Calu3 (cell line): ENCODE results near the gene NCS1. TPM values are rescaled to one million over a fixed set of nuclear protein-coding genes. Genes with fewer than 3 reads are reported as not detected.
"Not testable (repeated sequence)": the region's sequence is repeated elsewhere in the genome, so short reads cannot be mapped to it uniquely, and the experiment has no call there.

Experiments
- BruUV-seq: library from RNA; stranded (reverse); fragments of 400-500 nt; replicated peaks from 2 replicates; lab custom pipeline; 2021; lab: Mats Ljungman, UMichigan
- CTCF ChIA-PET: fragments of 300-600 bp; sonication (Branson Sonifier 250); formaldehyde crosslinking; loops from one replicate; lab custom pipeline; 2022; ENCODE audit warnings: antibody characterized with exemption; lab: Charles Lee
- DNase-seq: peaks from one replicate; pipeline ENCODE4 v3.0.0; 2022
- H3K27ac Mint-ChIP-seq: one replicate; pipeline ENCODE4 v1.8.0; 2022; ENCODE audit warnings: mixed read lengths; ENCODE audit not compliant: unreplicated experiment
- H3K27me3 Mint-ChIP-seq: one replicate; pipeline ENCODE4 v1.8.0; 2022; ENCODE audit warnings: mixed read lengths; ENCODE audit not compliant: unreplicated experiment
- H3K36me3 Mint-ChIP-seq: one replicate; pipeline ENCODE4 v1.8.0; 2022; ENCODE audit warnings: mild to moderate bottlenecking, moderate library complexity, mixed read lengths; ENCODE audit not compliant: insufficient read depth, unreplicated experiment
- H3K4me1 Mint-ChIP-seq: one replicate; pipeline ENCODE4 v1.8.0; 2022; ENCODE audit warnings: mild to moderate bottlenecking, low read depth, mixed read lengths; ENCODE audit not compliant: unreplicated experiment
- H3K4me3 Mint-ChIP-seq: one replicate; pipeline ENCODE4 v1.8.0; 2022; ENCODE audit warnings: mild to moderate bottlenecking, low read depth, moderate library complexity, mixed read lengths; ENCODE audit not compliant: unreplicated experiment
- H3K9me3 Mint-ChIP-seq: one replicate; pipeline ENCODE4 v1.8.0; 2022; ENCODE audit warnings: low read depth, mixed read lengths; ENCODE audit not compliant: unreplicated experiment
- CTCF ChIP-seq: fragments of 200-600 bp; IDR thresholded peaks from one replicate; pipeline ENCODE4 v1.8.0; 2022; ENCODE audit warnings: antibody characterized with exemption; ENCODE audit not compliant: unreplicated experiment
- intact Hi-C: fragments of 100-400 bp; cut with micrococcal nuclease; formaldehyde crosslinking; loops from one replicate; pipeline ENCODE4 v1.10.0; 2022; ENCODE audit not compliant: unreplicated experiment
- total RNA-seq: library from RNA; stranded (reverse); gene quantifications from 2 replicates; pipeline ENCODE4 v1.2.3, GENCODE V29; 2022

The NCS1 gene
- total RNA-seq, 1 experiment from 2014 or later, result 16.1 TPM

GRCh38 chr9:130271473-130271872 lies 99.3 kb downstream of the NCS1 start:
- Mint-ChIP-seq H3K27ac (no peak overlapping the region), H3K9me3 (no peaks in the 10 kb centered on the region), H3K4me3 (no peak overlapping the region), H3K36me3 (no peaks in the 10 kb centered on the region), H3K4me1 (no peaks in the 10 kb centered on the region), H3K27me3 (peaks cover 24% of the 10 kb centered on the region)
- DNase-seq, result no peak
- BruUV-seq, result no TSS peak
- TF ChIP-seq CTCF, result no peak
- intact Hi-C loops, result no loop called here
- CTCF ChIA-PET, result no interaction called here

- H3K9me3 Mint-ChIP-seq, result no peaks in the 10 kb centered on the region
- no peak overlapping the region for H3K27ac Mint-ChIP-seq
- CTCF ChIA-PET, result no interaction called here
- no peak overlapping the region for H3K4me3 Mint-ChIP-seq
- no peak for DNase-seq
- H3K4me1 Mint-ChIP-seq, result no peaks in the 10 kb centered on the region
- no peak for TF ChIP-seq CTCF
- no peaks in the 10 kb centered on the region for H3K36me3 Mint-ChIP-seq
- peaks cover 8% of the 10 kb centered on the region for H3K27me3 Mint-ChIP-seq
- BruUV-seq, result no TSS peak
- intact Hi-C loops, result no loop called here
These were observed 103.0 kb downstream of the NCS1 start for GRCh38 chr9:130275156-130275555.

GRCh38 chr9:130276121-130276520 lies 103.9 kb downstream of the NCS1 start:
- H3K4me3 Mint-ChIP-seq, result no peak overlapping the region
- CTCF ChIA-PET, result no interaction called here

GRCh38 chr9:130276955-130277354 lies 104.8 kb downstream of the NCS1 start:
- Mint-ChIP-seq H3K27me3 (peaks cover 13% of the 10 kb centered on the region), H3K4me1 (peaks cover 2% of the 10 kb centered on the region), H3K27ac (no peak overlapping the region), H3K4me3 (no peak overlapping the region), H3K9me3 (no peaks in the 10 kb centered on the region), H3K36me3 (no peaks in the 10 kb centered on the region)
- CTCF ChIA-PET, result no interaction called here
- no peak for TF ChIP-seq CTCF
- intact Hi-C loops, result no loop called here
- DNase-seq, result no peak
- no TSS peak for BruUV-seq

More at GRCh38 chr9:130276121-130276520, 103.9 kb downstream of the NCS1 start:
- no TSS peak for BruUV-seq
- TF ChIP-seq CTCF, result no peak
- intact Hi-C loops, result no loop called here
- no peaks in the 10 kb centered on the region for H3K36me3 Mint-ChIP-seq
- peaks cover 8% of the 10 kb centered on the region for H3K27me3 Mint-ChIP-seq
- DNase-seq, result peak; percentile 13
- no peaks in the 10 kb centered on the region for H3K4me1 Mint-ChIP-seq
- no peaks in the 10 kb centered on the region for H3K9me3 Mint-ChIP-seq
- no peak overlapping the region for H3K27ac Mint-ChIP-seq

- intact Hi-C loops, H3K4me1 Mint-ChIP-seq, H3K9me3 Mint-ChIP-seq, H3K27ac Mint-ChIP-seq, H3K36me3 Mint-ChIP-seq, BruUV-seq, CTCF ChIA-PET, DNase-seq, H3K4me3 Mint-ChIP-seq: not testable (repeated sequence)
- H3K27me3 Mint-ChIP-seq, result peaks cover 18% of the 10 kb centered on the region
These were observed 105.3 kb downstream of the NCS1 start for GRCh38 chr9:130277525-130277924.
